Measurements from ENCODE around the gene ZNF324. TPM values are rescaled to one million over a fixed set of nuclear protein-coding genes. Genes with fewer than 3 reads are reported as not detected.

The ZNF324 gene
- total RNA-seq, 1 experiment from 2014 or later: 18.2 TPM

- intact Hi-C loops (cut with micrococcal nuclease; ENCODE audit: unreplicated experiment): no loop called here
- no peak overlapping the region for H3K27ac Mint-ChIP-seq (ENCODE audit: unreplicated experiment)
- CTCF ChIA-PET: no interaction called here
- BruUV-seq (replicated peaks): no TSS peak
- peaks cover 11% of the 10 kb centered on the region for H3K4me1 Mint-ChIP-seq (ENCODE audit: low read depth, unreplicated experiment)
- DNase-seq: no peak
- no peaks in the 10 kb centered on the region for H3K9me3 Mint-ChIP-seq (ENCODE audit: low read depth, unreplicated experiment)
- H3K27me3 Mint-ChIP-seq (ENCODE audit: unreplicated experiment): no peaks in the 10 kb centered on the region
- H3K4me3 Mint-ChIP-seq (ENCODE audit: low read depth, unreplicated experiment): no peak overlapping the region
- peaks cover 36% of the 10 kb centered on the region for H3K36me3 Mint-ChIP-seq (ENCODE audit: insufficient read depth, unreplicated experiment)
- no peak for TF ChIP-seq CTCF (IDR thresholded peaks at IDR 0.05; ENCODE audit: unreplicated experiment)
Observed at GRCh38 chr19:58510084-58510862, 43.4 kb downstream of the ZNF324 start.

- DNase-seq: no peak
- H3K36me3 Mint-ChIP-seq (ENCODE audit: insufficient read depth, unreplicated experiment): peaks cover 49% of the 10 kb centered on the region
- H3K4me1 Mint-ChIP-seq (ENCODE audit: low read depth, unreplicated experiment): peaks cover 19% of the 10 kb centered on the region
- no peak for TF ChIP-seq CTCF (IDR thresholded peaks at IDR 0.05; ENCODE audit: unreplicated experiment)
- no peak within 1 kb of the TSS for H3K4me3 Mint-ChIP-seq (ENCODE audit: low read depth, unreplicated experiment)
- H3K27ac Mint-ChIP-seq (ENCODE audit: unreplicated experiment): no peak within 1 kb of the TSS
- no peaks in the 10 kb centered on the region for H3K9me3 Mint-ChIP-seq (ENCODE audit: low read depth, unreplicated experiment)
- no TSS peak for BruUV-seq (replicated peaks)
- CTCF ChIA-PET: no interaction called here
- H3K27me3 Mint-ChIP-seq (ENCODE audit: unreplicated experiment): no peaks in the 10 kb centered on the region
- intact Hi-C loops (cut with micrococcal nuclease; ENCODE audit: unreplicated experiment): no loop called here
Observed at GRCh38 chr19:58511353-58512208, 44.7 kb downstream of the ZNF324 start, which contains the start of gene SLC27A5. Gene SLC27A5, minus strand, starts transcription at chr19:58511992. Its CDS starts 37 bp downstream, at chr19:58511955.

GRCh38 chr19:58513213-58513693 lies 46.4 kb downstream of the ZNF324 start:
- no TSS peak for BruUV-seq (replicated peaks)
- Mint-ChIP-seq H3K9me3 (ENCODE audit: low read depth, unreplicated experiment) (no peaks in the 10 kb centered on the region), H3K4me3 (ENCODE audit: low read depth, unreplicated experiment) (peak overlapping the region; percentile 69), H3K36me3 (ENCODE audit: insufficient read depth, unreplicated experiment) (peaks cover 64% of the 10 kb centered on the region), H3K27me3 (ENCODE audit: unreplicated experiment) (no peaks in the 10 kb centered on the region), H3K27ac (ENCODE audit: unreplicated experiment) (peak overlapping the region; percentile 73), H3K4me1 (ENCODE audit: low read depth, unreplicated experiment) (peaks cover 26% of the 10 kb centered on the region)
- no peak for DNase-seq
- intact Hi-C loops (cut with micrococcal nuclease; ENCODE audit: unreplicated experiment): no loop called here
- CTCF ChIA-PET: interaction anchor here (0.7 to 1.3 kb wide), 4 partner anchors 9 to 168 kb away, joined by 3 to 7 read pairs (median 4); partner anchors contain the start of genes CHMP2A and ZNF446
- no peak for TF ChIP-seq CTCF (IDR thresholded peaks at IDR 0.05; ENCODE audit: unreplicated experiment)

GRCh38 chr19:58513694-58514563 lies 47.0 kb downstream of the ZNF324 start:
- CTCF ChIA-PET: interaction anchor here (0.6 to 1.3 kb wide), 6 partner anchors 9 to 169 kb away, joined by 3 to 7 read pairs (median 4); partner anchors contain the start of genes CHMP2A, ZNF446 and ZNF584

More at GRCh38 chr19:58513694-58514563, 47.0 kb downstream of the ZNF324 start:
- no TSS peak for BruUV-seq (replicated peaks)
- Mint-ChIP-seq H3K9me3 (ENCODE audit: low read depth, unreplicated experiment) (no peaks in the 10 kb centered on the region), H3K36me3 (ENCODE audit: insufficient read depth, unreplicated experiment) (peaks cover 71% of the 10 kb centered on the region), H3K4me3 (ENCODE audit: low read depth, unreplicated experiment) (peak overlapping the region; percentile 69), H3K4me1 (ENCODE audit: low read depth, unreplicated experiment) (peaks cover 33% of the 10 kb centered on the region), H3K27ac (ENCODE audit: unreplicated experiment) (peak overlapping the region; percentile 73), H3K27me3 (ENCODE audit: unreplicated experiment) (no peaks in the 10 kb centered on the region)
- intact Hi-C loops (cut with micrococcal nuclease; ENCODE audit: unreplicated experiment): no loop called here
- TF ChIP-seq CTCF (IDR thresholded peaks at IDR 0.05; ENCODE audit: unreplicated experiment): peak; percentile 96
- DNase-seq: peak; percentile 93
